NCI-H2029 treated with DMSO at 0.1 percent for 48 hours (cell line): ENCODE measurements around the gene BICD1.

Source experiments
- DNase-seq: peaks from one replicate; lab custom pipeline; 2025; lab: John Stamatoyannopoulos, UW

The BICD1 gene

GRCh38 chr12:32104572-32105355, 1.9 kb upstream of the BICD1 start:
- no peak for DNase-seq

- no peak for DNase-seq
Measured at GRCh38 chr12:32105986-32106516, 596 bp upstream of the BICD1 start.

GRCh38 chr12:32107359-32108267, 966 bp downstream of the BICD1 start:
- DNase-seq: no peak

GRCh38 chr12:32108787-32109186, 2.1 kb downstream of the BICD1 start:
- no peak for DNase-seq

GRCh38 chr12:32110417-32110816, 3.8 kb downstream of the BICD1 start:
- no peak for DNase-seq

GRCh38 chr12:32110942-32111341, 4.3 kb downstream of the BICD1 start:
- DNase-seq: no peak

- peak; percentile 43 for DNase-seq
Measured at GRCh38 chr12:32115404-32116104, 8.9 kb downstream of the BICD1 start.

GRCh38 chr12:32116897-32117296, 10.2 kb downstream of the BICD1 start:
- no peak for DNase-seq

- no peak for DNase-seq
Measured at GRCh38 chr12:32117316-32117715, 10.7 kb downstream of the BICD1 start.

GRCh38 chr12:32118806-32119205, 12.2 kb downstream of the BICD1 start:
- DNase-seq: no peak

GRCh38 chr12:32120419-32120818, 13.8 kb downstream of the BICD1 start:
- no peak for DNase-seq

GRCh38 chr12:32124637-32125036, 18.0 kb downstream of the BICD1 start:
- DNase-seq: no peak

GRCh38 chr12:32125455-32126084, 18.9 kb downstream of the BICD1 start:
- no peak for DNase-seq

GRCh38 chr12:32126720-32127119, 20.1 kb downstream of the BICD1 start:
- DNase-seq: no peak

- no peak for DNase-seq
Measured at GRCh38 chr12:32131666-32132065, 25.0 kb downstream of the BICD1 start.

- DNase-seq: no peak
Measured at GRCh38 chr12:32134101-32134888, 27.6 kb downstream of the BICD1 start.

GRCh38 chr12:32135967-32136366, 29.3 kb downstream of the BICD1 start:
- DNase-seq: no peak

- DNase-seq: no peak
Measured at GRCh38 chr12:32136404-32136803, 29.8 kb downstream of the BICD1 start.

- no peak for DNase-seq
Measured at GRCh38 chr12:32139064-32139421, 32.4 kb downstream of the BICD1 start.

GRCh38 chr12:32140877-32141276, 34.2 kb downstream of the BICD1 start:
- DNase-seq: no peak

GRCh38 chr12:32145096-32145495, 38.4 kb downstream of the BICD1 start:
- no peak for DNase-seq
